ENCODE measurements around the gene RNASE1.

The RNASE1 gene

GRCh38 chr14:20799456-20799891 is 3.2 kb downstream of the RNASE1 start:
- H2AFZ ChIP-seq (ENCODE audit: low read depth, low read length), result peak overlapping the region; percentile 89
- no peaks in the 10 kb centered on the region for H3K36me3 ChIP-seq (ENCODE audit: insufficient read depth, low read length)
- peaks cover 12% of the 10 kb centered on the region for H3K4me1 ChIP-seq (ENCODE audit: insufficient read depth, low read length)
- no peaks in the 10 kb centered on the region for H3K27me3 ChIP-seq (ENCODE audit: insufficient read depth, low read length)
- H3K9me3 ChIP-seq (ENCODE audit: low read length), result no peaks in the 10 kb centered on the region
- peak overlapping the region; percentile 47 for H3K4me3 ChIP-seq (ENCODE audit: low read length)

GRCh38 chr14:20798932-20799331 is 3.7 kb downstream of the RNASE1 start:
- H3K9me3 ChIP-seq (ENCODE audit: low read length), result no peaks in the 10 kb centered on the region
- H3K36me3 ChIP-seq (ENCODE audit: insufficient read depth, low read length), result no peaks in the 10 kb centered on the region
- no peak overlapping the region for H2AFZ ChIP-seq (ENCODE audit: low read depth, low read length)
- H3K4me1 ChIP-seq (ENCODE audit: insufficient read depth, low read length), result peaks cover 12% of the 10 kb centered on the region
- peak overlapping the region; percentile 47 for H3K4me3 ChIP-seq (ENCODE audit: low read length)
- no peaks in the 10 kb centered on the region for H3K27me3 ChIP-seq (ENCODE audit: insufficient read depth, low read length)

GRCh38 chr14:20798318-20798717 is 4.3 kb downstream of the RNASE1 start:
- H3K27me3 ChIP-seq (ENCODE audit: insufficient read depth, low read length), result no peaks in the 10 kb centered on the region
- H3K4me3 ChIP-seq (ENCODE audit: low read length), result no peak overlapping the region
- no peak overlapping the region for H2AFZ ChIP-seq (ENCODE audit: low read depth, low read length)
- H3K9me3 ChIP-seq (ENCODE audit: low read length), result no peaks in the 10 kb centered on the region
- H3K36me3 ChIP-seq (ENCODE audit: insufficient read depth, low read length), result no peaks in the 10 kb centered on the region
- peaks cover 12% of the 10 kb centered on the region for H3K4me1 ChIP-seq (ENCODE audit: insufficient read depth, low read length)

- peaks cover 12% of the 10 kb centered on the region for H3K4me1 ChIP-seq (ENCODE audit: insufficient read depth, low read length)
- no peaks in the 10 kb centered on the region for H3K36me3 ChIP-seq (ENCODE audit: insufficient read depth, low read length)
- H3K4me3 ChIP-seq (ENCODE audit: low read length), result no peak overlapping the region
Observed at GRCh38 chr14:20797164-20797563, 5.5 kb downstream of the RNASE1 start.

GRCh38 chr14:20794644-20795369 is 7.8 kb downstream of the RNASE1 start:
- Histone ChIP-seq H3K9me3 (ENCODE audit: low read length) (no peaks in the 10 kb centered on the region), H3K36me3 (ENCODE audit: insufficient read depth, low read length) (no peaks in the 10 kb centered on the region), H3K27me3 (ENCODE audit: insufficient read depth, low read length) (no peaks in the 10 kb centered on the region), H2AFZ (ENCODE audit: low read depth, low read length) (no peak overlapping the region), H3K4me3 (ENCODE audit: low read length) (no peak overlapping the region), H3K4me1 (ENCODE audit: insufficient read depth, low read length) (peaks cover 8% of the 10 kb centered on the region)

More at GRCh38 chr14:20797164-20797563, 5.5 kb downstream of the RNASE1 start:
- no peak overlapping the region for H2AFZ ChIP-seq (ENCODE audit: low read depth, low read length)
- no peaks in the 10 kb centered on the region for H3K27me3 ChIP-seq (ENCODE audit: insufficient read depth, low read length)
- no peaks in the 10 kb centered on the region for H3K9me3 ChIP-seq (ENCODE audit: low read length)

GRCh38 chr14:20792556-20792955 is 10.1 kb downstream of the RNASE1 start:
- H3K4me3 ChIP-seq (ENCODE audit: low read length), result no peak overlapping the region
- H3K36me3 ChIP-seq (ENCODE audit: insufficient read depth, low read length), result no peaks in the 10 kb centered on the region
- H3K4me1 ChIP-seq (ENCODE audit: insufficient read depth, low read length), result no peaks in the 10 kb centered on the region
- no peak overlapping the region for H2AFZ ChIP-seq (ENCODE audit: low read depth, low read length)
- H3K9me3 ChIP-seq (ENCODE audit: low read length), result no peaks in the 10 kb centered on the region
- no peaks in the 10 kb centered on the region for H3K27me3 ChIP-seq (ENCODE audit: insufficient read depth, low read length)

GRCh38 chr14:20791597-20791996 is 11.0 kb downstream of the RNASE1 start:
- H2AFZ ChIP-seq (ENCODE audit: low read depth, low read length), result no peak overlapping the region
- no peaks in the 10 kb centered on the region for H3K36me3 ChIP-seq (ENCODE audit: insufficient read depth, low read length)
- H3K9me3 ChIP-seq (ENCODE audit: low read length), result no peaks in the 10 kb centered on the region
- H3K4me3 ChIP-seq (ENCODE audit: low read length), result no peak overlapping the region
- H3K27me3 ChIP-seq (ENCODE audit: insufficient read depth, low read length), result no peaks in the 10 kb centered on the region
- H3K4me1 ChIP-seq (ENCODE audit: insufficient read depth, low read length), result no peaks in the 10 kb centered on the region

- Histone ChIP-seq H3K27me3 (ENCODE audit: insufficient read depth, low read length) (no peaks in the 10 kb centered on the region), H2AFZ (ENCODE audit: low read depth, low read length) (no peak overlapping the region), H3K9me3 (ENCODE audit: low read length) (no peaks in the 10 kb centered on the region), H3K4me3 (ENCODE audit: low read length) (no peak overlapping the region), H3K4me1 (ENCODE audit: insufficient read depth, low read length) (no peaks in the 10 kb centered on the region), H3K36me3 (ENCODE audit: insufficient read depth, low read length) (no peaks in the 10 kb centered on the region)
Observed at GRCh38 chr14:20791187-20791586, 11.5 kb downstream of the RNASE1 start.

GRCh38 chr14:20790464-20791116 is 12.1 kb downstream of the RNASE1 start:
- no peak overlapping the region for H2AFZ ChIP-seq (ENCODE audit: low read depth, low read length)
- no peak overlapping the region for H3K4me3 ChIP-seq (ENCODE audit: low read length)
- H3K36me3 ChIP-seq (ENCODE audit: insufficient read depth, low read length), result no peaks in the 10 kb centered on the region
- H3K4me1 ChIP-seq (ENCODE audit: insufficient read depth, low read length), result no peaks in the 10 kb centered on the region
- no peaks in the 10 kb centered on the region for H3K9me3 ChIP-seq (ENCODE audit: low read length)
- no peaks in the 10 kb centered on the region for H3K27me3 ChIP-seq (ENCODE audit: insufficient read depth, low read length)

GRCh38 chr14:20789230-20789813 is 13.3 kb downstream of the RNASE1 start:
- no peak overlapping the region for H2AFZ ChIP-seq (ENCODE audit: low read depth, low read length)
- H3K4me3 ChIP-seq (ENCODE audit: low read length), result no peak overlapping the region
- no peaks in the 10 kb centered on the region for H3K9me3 ChIP-seq (ENCODE audit: low read length)
- H3K27me3 ChIP-seq (ENCODE audit: insufficient read depth, low read length), result no peaks in the 10 kb centered on the region
- no peaks in the 10 kb centered on the region for H3K4me1 ChIP-seq (ENCODE audit: insufficient read depth, low read length)
- H3K36me3 ChIP-seq (ENCODE audit: insufficient read depth, low read length), result no peaks in the 10 kb centered on the region

- no peaks in the 10 kb centered on the region for H3K36me3 ChIP-seq (ENCODE audit: insufficient read depth, low read length)
- H3K27me3 ChIP-seq (ENCODE audit: insufficient read depth, low read length), result no peaks in the 10 kb centered on the region
- peaks cover 5% of the 10 kb centered on the region for H3K4me1 ChIP-seq (ENCODE audit: insufficient read depth, low read length)
- H3K4me3 ChIP-seq (ENCODE audit: low read length), result no peak overlapping the region
- no peak overlapping the region for H2AFZ ChIP-seq (ENCODE audit: low read depth, low read length)
- H3K9me3 ChIP-seq (ENCODE audit: low read length), result no peaks in the 10 kb centered on the region
Observed at GRCh38 chr14:20787025-20787424, 15.6 kb downstream of the RNASE1 start.

GRCh38 chr14:20782280-20782890 is 20.3 kb downstream of the RNASE1 start:
- H2AFZ ChIP-seq (ENCODE audit: low read depth, low read length), result peak overlapping the region; percentile 85
- H3K4me1 ChIP-seq (ENCODE audit: insufficient read depth, low read length), result peaks cover 15% of the 10 kb centered on the region
- peak overlapping the region; percentile 44 for H3K4me3 ChIP-seq (ENCODE audit: low read length)
- no peaks in the 10 kb centered on the region for H3K9me3 ChIP-seq (ENCODE audit: low read length)
- no peaks in the 10 kb centered on the region for H3K27me3 ChIP-seq (ENCODE audit: insufficient read depth, low read length)
- H3K36me3 ChIP-seq (ENCODE audit: insufficient read depth, low read length), result no peaks in the 10 kb centered on the region

- H3K4me1 ChIP-seq (ENCODE audit: insufficient read depth, low read length), result peaks cover 15% of the 10 kb centered on the region
- no peaks in the 10 kb centered on the region for H3K9me3 ChIP-seq (ENCODE audit: low read length)
- H3K36me3 ChIP-seq (ENCODE audit: insufficient read depth, low read length), result no peaks in the 10 kb centered on the region
- H2AFZ ChIP-seq (ENCODE audit: low read depth, low read length), result peak overlapping the region; percentile 85
- H3K27me3 ChIP-seq (ENCODE audit: insufficient read depth, low read length), result no peaks in the 10 kb centered on the region
- H3K4me3 ChIP-seq (ENCODE audit: low read length), result peak overlapping the region; percentile 44
Observed at GRCh38 chr14:20781803-20782202, 20.8 kb downstream of the RNASE1 start.
